Body of pancreas (tissue), 4 donors: ENCODE data around the gene TNFAIP2. TPM values are rescaled to one million over a fixed set of nuclear protein-coding genes. Genes with fewer than 3 reads are reported as not detected.

Source experiments
- ATAC-seq: fragments of 150-250 bp; one replicate; pipeline ENCODE4 v1.9.1; 2016
- DNase-seq, 4 donors: peaks; one replicate each; pipeline ENCODE4 v3.0.0-alpha.2; 2019
- H3K27ac ChIP-seq, 4 donors: fragments of 200-600 bp; sonication (generic); 1 replicate in 3 of 4; 2 replicates in 1 of 4; pipeline versions ENCODE4 v1.5.1 to v1.6.1; 2016 to 2019; ENCODE audit warnings: mild to moderate bottlenecking in 1 of 4, mixed read lengths in 1 of 4, moderate library complexity in 1 of 4
- H3K27me3 ChIP-seq, 2 donors: fragments of 200-600 bp; sonication (generic); one replicate each; pipeline ENCODE4 v1.6.0; 2016; ENCODE audit warnings: mild to moderate bottlenecking in 1 of 2
- H3K36me3 ChIP-seq, 2 donors: fragments of 200-600 bp; sonication (generic); replicated peaks in 1 of 2; 2 replicates each; pipeline ENCODE4 v1.5.1; 2016; ENCODE audit warnings: low read depth in 2 of 2; ENCODE audit not compliant: insufficient read depth in 1 of 2
- H3K4me1 ChIP-seq: fragments of 200-600 bp; sonication (generic); one replicate; pipeline ENCODE4 v1.6.0; 2016
- H3K4me3 ChIP-seq, 2 donors: fragments of 200-600 bp; sonication (generic); 1 replicate in 1 of 2; 2 replicates in 1 of 2; pipeline ENCODE4 v1.5.1; 2016 to 2019
- H3K9me3 ChIP-seq, 3 donors: fragments of 200-600 bp; sonication (generic); 1 replicate in 2 of 3; 2 replicates in 1 of 3; pipeline ENCODE4 v1.5.1; 2016
- POLR2A ChIP-seq, 3 donors: fragments of 450-650 bp; IDR thresholded peaks; one replicate each; pipeline ENCODE4 v1.6.1; 2016; ENCODE audit warnings: antibody characterized with exemption in 3 of 3, mild to moderate bottlenecking in 2 of 3
- WGBS, 2 donors: methylation state at CpG; one replicate each; pipeline ENCODE4 v1.1.5; 2017; 5-methylcytosine and 5-hydroxymethylcytosine counted together
- intact Hi-C: fragments of 100-400 bp; cut with DNase I; formaldehyde crosslinking; loops from one replicate; pipeline ENCODE4 v1.15.1; 2023
- total RNA-seq, 2 donors: library from RNA; depleted of rRNA; stranded (reverse); fragments of >200 nt; gene quantifications; one replicate each; pipeline ENCODE4 v1.1.0, GENCODE V29; 2016
- TF ChIP-seq, protein P1 (sequence below), 7 experiments: fragments of 450-650 bp in 4 of 7; fragments of 200-600 bp in 3 of 7; sonication (generic) in 3 of 7; IDR thresholded peaks; one replicate each; pipeline ENCODE4 v1.5.1; 2016 to 2019; ENCODE audit warnings: antibody characterized with exemption in 7 of 7

The TNFAIP2 gene
- total RNA-seq, 2 donors from 2014 or later, result 22.1 to 75.5 TPM

DNA sequence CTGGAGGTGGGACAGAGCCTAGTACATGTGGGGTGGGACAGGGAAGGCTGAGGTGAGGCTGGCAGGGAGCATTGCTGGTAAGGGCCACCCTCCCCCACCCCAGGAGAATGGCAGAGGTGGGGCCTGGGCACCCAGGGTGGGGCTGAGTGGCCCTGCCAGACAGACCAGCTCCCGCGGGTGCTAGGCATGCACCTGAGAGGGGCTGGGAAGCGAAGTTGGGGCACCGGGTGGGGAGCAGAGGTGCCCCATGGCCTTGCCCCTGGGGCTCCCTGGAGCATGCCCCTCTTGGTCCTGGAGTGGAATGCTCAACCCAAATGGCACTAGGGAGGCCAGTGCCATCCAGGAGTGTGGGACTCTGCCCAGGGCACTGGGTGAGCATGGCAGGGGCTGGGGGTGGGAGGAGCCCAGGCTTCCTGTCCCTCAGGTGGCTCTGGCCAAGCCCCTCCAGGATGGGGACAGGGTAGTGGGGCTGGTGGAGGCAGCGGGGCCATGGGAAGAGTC, 1.3 kb downstream of the TNFAIP2 start:
- TF ChIP-seq POLR2A (IDR thresholded peaks at IDR 0.05), result no peak
- TF ChIP-seq, protein P1, sequence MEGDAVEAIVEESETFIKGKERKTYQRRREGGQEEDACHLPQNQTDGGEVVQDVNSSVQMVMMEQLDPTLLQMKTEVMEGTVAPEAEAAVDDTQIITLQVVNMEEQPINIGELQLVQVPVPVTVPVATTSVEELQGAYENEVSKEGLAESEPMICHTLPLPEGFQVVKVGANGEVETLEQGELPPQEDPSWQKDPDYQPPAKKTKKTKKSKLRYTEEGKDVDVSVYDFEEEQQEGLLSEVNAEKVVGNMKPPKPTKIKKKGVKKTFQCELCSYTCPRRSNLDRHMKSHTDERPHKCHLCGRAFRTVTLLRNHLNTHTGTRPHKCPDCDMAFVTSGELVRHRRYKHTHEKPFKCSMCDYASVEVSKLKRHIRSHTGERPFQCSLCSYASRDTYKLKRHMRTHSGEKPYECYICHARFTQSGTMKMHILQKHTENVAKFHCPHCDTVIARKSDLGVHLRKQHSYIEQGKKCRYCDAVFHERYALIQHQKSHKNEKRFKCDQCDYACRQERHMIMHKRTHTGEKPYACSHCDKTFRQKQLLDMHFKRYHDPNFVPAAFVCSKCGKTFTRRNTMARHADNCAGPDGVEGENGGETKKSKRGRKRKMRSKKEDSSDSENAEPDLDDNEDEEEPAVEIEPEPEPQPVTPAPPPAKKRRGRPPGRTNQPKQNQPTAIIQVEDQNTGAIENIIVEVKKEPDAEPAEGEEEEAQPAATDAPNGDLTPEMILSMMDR (IDR thresholded peaks at IDR 0.05), result no peak
- H3K4me3 ChIP-seq, result no peak overlapping the region
- intact Hi-C loops, result no loop called here
- ATAC-seq (no peak), DNase-seq (peak in 1 of 4 donors; percentile 4)
- peaks cover 82% of the 10 kb centered on the region for H3K4me1 ChIP-seq
- no peaks in the 10 kb centered on the region for H3K36me3 ChIP-seq
- 82% methylated on average over 5 of the region's 5 CpGs; no CpG with 5 or more reads in 1 of the 2 donors for WGBS, 2 donors
- H3K27ac ChIP-seq, result no peak overlapping the region
- H3K9me3 ChIP-seq, result no peaks in the 10 kb centered on the region
- H3K27me3 ChIP-seq, result no peaks in the 10 kb centered on the region

DNA sequence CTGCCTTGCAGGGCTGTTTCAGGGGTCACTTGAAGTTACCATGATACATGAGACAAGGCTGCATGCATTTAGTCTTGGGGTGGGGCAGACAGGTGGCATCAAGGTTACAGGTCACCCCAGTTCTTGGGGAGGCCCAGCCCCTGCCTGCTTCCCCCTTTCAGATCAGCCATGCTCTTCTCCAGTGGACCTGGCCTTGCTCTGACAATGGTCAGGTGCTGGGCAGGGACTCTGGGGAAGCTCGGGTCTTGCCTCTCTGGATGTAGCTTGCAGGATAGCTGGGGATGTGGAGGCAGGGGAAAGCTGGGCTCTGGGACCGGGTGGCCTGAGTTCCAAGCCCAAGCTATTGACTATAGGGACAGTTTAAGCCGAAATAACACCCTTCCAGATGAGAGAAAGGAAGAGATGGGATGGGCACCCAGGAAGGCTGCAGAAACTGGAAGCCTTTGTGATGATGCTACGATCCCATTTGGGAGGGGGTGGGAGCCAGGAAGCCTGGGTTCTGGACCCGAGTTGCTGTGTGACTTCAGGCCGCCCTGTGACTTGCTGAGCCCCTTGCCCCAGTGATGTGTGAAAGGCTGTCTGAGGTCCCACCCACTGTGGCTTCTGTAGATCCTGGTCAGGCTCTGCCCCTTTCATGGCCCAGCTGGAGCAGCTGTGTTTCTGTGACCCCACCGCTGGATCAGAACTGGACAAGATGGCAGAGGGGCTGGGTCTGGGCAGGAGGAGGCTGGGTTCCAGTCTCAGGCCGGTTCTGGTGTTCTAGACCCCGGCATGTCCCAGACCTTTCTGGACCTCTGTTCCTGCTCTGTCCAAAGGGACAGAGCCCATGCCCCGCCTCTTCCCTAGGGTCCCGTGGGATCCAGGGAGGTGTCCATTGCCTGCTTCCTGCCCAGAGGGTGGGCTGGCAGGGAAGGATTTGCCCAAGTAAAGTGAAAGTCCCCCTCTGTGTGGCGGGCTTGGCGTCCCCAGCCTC, 2.1 kb downstream of the TNFAIP2 start:
- intact Hi-C loops, result no loop called here
- 83 to 91% methylated on average over 8 to 13 of the region's 13 CpGs for WGBS, 2 donors
- Histone ChIP-seq H3K9me3 (no peaks in the 10 kb centered on the region), H3K4me3 (no peak overlapping the region), H3K27ac (no peak overlapping the region), H3K27me3 (no peaks in the 10 kb centered on the region), H3K4me1 (peaks cover 88% of the 10 kb centered on the region), H3K36me3 (no peaks in the 10 kb centered on the region)
- ATAC-seq (no peak), DNase-seq (peak in 1 of 4 donors; percentile 4)
- TF ChIP-seq POLR2A (IDR thresholded peaks at IDR 0.05), result no peak
- TF ChIP-seq, protein P1 (IDR thresholded peaks at IDR 0.05), result no peak

DNA sequence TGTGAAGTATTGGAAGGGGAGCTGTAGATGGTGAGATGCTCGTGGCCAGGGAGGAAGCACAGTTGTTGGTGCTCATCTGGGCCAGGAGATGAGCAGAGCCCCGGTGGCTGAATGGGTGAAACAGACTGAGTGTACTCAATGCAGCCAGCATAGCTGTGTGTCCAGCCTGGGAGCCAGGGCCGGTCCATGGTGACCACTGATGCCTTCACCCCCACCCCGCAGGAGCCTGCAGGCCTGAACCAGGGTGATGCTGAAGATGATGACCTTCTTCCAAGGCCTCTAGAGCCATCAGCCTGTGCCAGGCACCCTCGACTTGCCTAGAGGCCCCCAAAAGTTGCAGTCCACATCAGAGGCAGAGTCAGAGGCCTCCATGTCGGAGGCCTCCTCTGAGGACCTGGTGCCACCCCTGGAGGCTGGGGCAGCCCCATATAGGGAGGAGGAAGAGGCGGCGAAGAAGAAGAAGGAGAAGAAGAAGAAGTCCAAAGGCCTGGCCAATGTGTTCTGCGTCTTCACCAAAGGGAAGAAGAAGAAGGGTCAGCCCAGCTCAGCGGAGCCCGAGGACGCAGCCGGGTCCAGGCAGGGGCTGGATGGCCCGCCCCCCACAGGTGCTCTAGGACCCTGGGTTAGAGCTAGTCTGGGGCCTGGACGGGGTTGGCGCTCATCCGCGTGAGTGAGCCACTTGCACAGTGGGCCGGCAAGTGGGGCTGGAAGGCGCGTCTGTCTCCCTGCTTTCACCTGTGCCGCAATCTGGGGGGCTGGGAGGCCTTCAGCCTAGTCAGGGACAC, 3.0 kb downstream of the TNFAIP2 start:
- Histone ChIP-seq H3K9me3 (no peaks in the 10 kb centered on the region), H3K27me3 (no peaks in the 10 kb centered on the region), H3K4me3 (no peak overlapping the region), H3K36me3 (no peaks in the 10 kb centered on the region), H3K4me1 (peaks cover 88% of the 10 kb centered on the region), H3K27ac (peak overlapping the region; percentile 25 to 64 (median 47))
- TF ChIP-seq POLR2A (IDR thresholded peaks at IDR 0.05), result no peak
- peak in 1 of 4 donors; percentile 5 for DNase-seq
- intact Hi-C loops, result no loop called here
- WGBS, 2 donors, result 71 to 82% methylated on average over 13 to 22 of the region's 22 CpGs
- ATAC-seq, result no peak

DNA sequence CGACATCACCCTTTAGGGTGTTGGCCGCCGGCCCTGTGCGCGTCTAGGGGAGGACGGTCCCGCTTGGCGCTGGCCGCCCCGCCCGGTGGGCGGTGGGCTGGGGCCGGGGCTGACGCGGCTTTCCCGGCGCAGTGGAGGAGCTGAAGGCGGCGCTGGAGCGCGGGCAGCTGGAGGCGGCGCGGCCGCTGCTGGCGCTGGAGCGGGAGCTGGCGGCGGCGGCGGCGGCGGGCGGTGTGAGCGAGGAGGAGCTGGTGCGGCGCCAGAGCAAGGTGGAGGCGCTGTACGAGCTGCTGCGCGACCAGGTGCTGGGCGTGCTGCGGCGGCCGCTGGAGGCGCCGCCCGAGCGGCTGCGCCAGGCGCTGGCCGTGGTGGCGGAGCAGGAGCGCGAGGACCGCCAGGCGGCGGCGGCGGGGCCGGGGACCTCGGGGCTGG, 3.6 kb downstream of the TNFAIP2 start:
- DNase-seq, result peak; percentile 82 to 91 (median 88)
- intact Hi-C loops, result no loop called here

More for the DNA sequence above, 3.6 kb downstream of the TNFAIP2 start:
- 17% methylated on average over 60 of the region's 62 CpGs; no CpG with 5 or more reads in 1 of the 2 donors for WGBS, 2 donors
- Histone ChIP-seq H3K36me3 (no peaks in the 10 kb centered on the region), H3K27ac (peak overlapping the region; percentile 25 to 64 (median 47)), H3K27me3 (no peaks in the 10 kb centered on the region), H3K4me1 (peaks cover 91% of the 10 kb centered on the region), H3K4me3 (no peak overlapping the region), H3K9me3 (no peaks in the 10 kb centered on the region)
- TF ChIP-seq POLR2A (IDR thresholded peaks at IDR 0.05), result no peak
- TF ChIP-seq, protein P1 (IDR thresholded peaks at IDR 0.05), result peak in 3 of 7 experiments; percentile 31 to 89 (median 86)
- peak; percentile 74 for ATAC-seq
